DMS53 treated with DMSO at 0.1 percent for 48 hours (cell line): ENCODE data around the gene ZCCHC24.

Source experiments
- DNase-seq: peaks from one replicate; lab custom pipeline; 2025; ENCODE audit not compliant: unreplicated experiment; lab: John Stamatoyannopoulos, UW

The ZCCHC24 gene

GRCh38 chr10:79445161-79445976 is at the start of gene ZCCHC24:
Gene ZCCHC24, minus strand, starts transcription at chr10:79445624. Its CDS starts 184 bp downstream, at chr10:79445440.
- DNase-seq: peak; percentile 86

- no peak for DNase-seq
Observed at GRCh38 chr10:79493806-79494205, 48.4 kb upstream of the ZCCHC24 start.

- DNase-seq: no peak
Observed at GRCh38 chr10:79492839-79493238, 47.4 kb upstream of the ZCCHC24 start.

DNA sequence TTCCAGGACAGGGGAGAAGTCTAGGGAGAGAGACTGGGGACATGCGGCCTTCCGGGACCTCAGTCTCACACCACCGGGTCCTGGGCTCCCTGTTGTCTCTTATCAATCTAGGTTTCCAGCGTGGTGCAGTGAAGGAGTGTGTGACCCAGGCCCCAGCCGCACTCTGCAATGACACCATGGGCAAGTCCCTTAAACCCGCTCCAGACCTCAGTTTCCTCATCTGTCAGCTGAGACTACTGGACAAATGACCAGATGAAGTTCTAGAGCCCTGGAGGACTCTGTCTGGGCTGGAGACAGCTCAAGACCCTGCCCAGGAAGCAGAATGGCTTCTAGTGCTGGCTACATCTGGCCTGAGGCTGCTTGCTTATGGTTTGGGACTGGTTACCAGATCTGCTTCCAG is 46.8 kb upstream of the ZCCHC24 start:
- no peak for DNase-seq

GRCh38 chr10:79491143-79491835 is 45.9 kb upstream of the ZCCHC24 start:
- no peak for DNase-seq

DNA sequence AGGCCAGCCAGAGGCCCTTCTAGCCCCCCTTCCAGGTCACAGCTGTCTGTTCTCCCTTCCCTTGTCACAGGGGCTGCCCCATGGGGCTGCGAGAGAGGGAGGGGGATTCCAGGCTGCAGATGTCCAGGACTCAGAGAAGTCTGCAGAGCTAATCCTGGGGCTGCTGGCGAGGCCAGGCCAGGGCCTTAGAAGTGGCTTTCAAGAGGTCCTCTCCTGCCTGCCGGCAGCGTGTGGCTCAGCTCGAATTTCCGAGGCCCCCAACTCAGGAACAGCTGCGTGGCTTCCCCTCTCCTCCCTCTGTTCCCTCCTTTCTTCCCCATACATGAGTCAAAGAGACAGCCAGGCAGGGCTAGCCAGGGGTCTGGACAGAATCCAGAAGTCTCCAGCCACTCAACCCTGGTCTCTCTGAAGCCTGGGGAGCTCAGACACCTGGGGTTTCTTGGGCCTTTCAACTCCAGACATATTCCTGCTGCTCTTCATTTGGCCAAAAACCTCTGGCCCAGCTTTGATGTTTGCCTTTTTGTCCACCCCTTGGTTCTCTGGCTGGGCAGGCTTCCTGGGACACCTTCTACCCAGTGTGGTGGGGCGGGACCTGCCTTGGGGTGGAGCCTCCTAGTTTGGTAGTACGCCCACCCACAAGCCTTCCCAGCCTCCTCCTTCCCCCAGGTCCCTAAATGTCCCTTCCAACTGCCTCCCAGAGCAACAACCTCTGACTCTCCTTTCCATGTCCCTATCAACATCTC is 45.1 kb upstream of the ZCCHC24 start:
- DNase-seq: no peak

DNA sequence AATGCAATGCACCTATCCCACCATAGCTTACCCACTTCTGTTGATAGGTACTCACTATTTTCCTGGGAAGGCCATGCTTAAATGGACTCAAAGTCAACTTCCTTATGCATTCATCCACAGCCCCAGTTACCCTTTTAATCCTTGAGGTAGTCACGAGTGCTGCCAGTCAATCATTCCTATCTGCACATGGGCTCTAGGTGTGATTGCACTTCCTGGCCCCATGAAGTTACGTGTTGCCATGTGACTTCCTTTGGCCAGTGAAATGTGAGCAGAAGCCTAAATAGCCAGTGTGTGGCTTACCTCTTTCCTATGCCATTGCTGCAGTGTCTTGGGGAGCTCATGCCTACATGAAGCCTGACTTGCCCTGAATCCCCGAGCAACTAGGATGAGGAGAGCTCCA is 43.4 kb upstream of the ZCCHC24 start:
- DNase-seq: no peak

DNA sequence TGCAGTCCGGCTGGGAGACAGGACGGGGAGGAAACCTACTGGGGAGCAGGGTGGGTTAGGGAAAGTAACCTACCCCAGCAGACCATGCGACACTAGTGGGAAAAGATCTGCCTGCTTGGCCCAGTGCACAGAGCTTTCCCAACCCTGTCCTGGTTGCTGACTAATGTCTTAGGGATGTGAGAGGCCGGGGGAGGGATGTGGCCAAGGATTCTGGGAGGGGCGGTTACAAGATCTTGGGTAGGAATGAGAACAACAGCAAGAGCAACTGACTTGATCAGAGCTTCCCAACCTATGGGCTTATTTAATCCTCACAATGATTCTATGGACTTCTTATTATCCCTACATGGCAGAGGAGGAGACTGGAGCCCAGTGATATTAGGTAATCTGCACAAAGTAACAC is 42.9 kb upstream of the ZCCHC24 start:
- no peak for DNase-seq

- DNase-seq: peak; percentile 68
Observed at GRCh38 chr10:79487296-79488194, 42.1 kb upstream of the ZCCHC24 start.

DNA sequence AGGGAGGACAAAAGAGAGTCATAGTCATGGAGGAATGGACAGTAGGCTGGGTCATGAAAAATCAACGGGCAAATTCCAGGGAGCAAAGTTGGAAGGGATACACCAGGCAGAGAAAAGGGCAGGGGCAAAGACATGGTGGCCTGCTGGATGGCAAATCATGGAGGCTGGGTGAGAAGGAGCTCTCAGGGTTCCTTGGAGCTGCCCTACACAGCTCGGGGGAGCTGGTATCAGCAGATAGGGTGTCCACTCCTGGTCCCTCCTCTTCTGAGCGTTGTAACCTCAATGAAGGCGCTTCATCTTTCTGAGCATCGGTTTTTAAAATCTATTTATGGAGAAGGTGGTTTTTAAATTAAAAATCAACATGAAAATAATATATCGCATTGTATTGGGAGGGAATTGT is 39.1 kb upstream of the ZCCHC24 start:
- DNase-seq: no peak

DNA sequence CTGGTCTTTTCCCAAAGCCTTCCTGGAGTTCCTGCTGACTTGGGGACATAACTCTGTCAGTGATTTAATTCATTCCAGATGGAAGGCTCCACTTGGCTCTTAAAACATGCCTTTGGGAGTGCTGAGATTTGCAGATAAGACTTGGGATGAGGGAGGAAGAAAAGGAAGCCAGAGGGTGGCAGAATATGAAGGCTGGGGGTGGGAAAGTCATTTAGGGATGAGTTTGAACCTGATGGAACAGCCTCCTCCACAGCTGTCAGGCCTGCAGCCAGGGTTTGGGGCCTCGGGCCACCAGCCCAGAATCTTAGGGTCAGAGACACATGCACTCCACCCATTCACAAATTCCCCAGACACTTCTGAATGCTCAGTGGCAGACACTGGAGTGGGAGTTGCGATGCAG is 38.5 kb upstream of the ZCCHC24 start:
- no peak for DNase-seq

- DNase-seq: no peak
Observed at GRCh38 chr10:79483299-79483698, 37.9 kb upstream of the ZCCHC24 start.

DNA sequence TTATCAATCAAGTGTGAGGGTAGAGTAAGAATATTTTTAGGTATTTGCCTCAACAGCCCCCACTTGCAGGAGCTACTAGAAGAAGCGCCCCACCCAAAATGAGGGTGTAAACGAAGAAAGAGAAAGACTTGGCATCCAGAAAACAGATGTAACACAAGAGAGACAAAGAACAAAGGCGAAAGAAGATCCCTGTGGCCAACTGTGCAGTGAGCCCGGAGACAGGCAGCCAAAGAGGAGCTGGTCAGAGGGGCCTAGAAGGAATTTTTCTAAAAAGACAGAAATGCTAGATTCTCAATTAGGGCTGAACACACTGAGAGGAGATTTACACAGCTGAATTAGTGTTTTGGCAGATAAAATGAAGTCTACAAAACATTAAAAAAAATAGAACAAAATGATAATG is 37.3 kb upstream of the ZCCHC24 start:
- no peak for DNase-seq

GRCh38 chr10:79482304-79482703 is 36.9 kb upstream of the ZCCHC24 start:
- DNase-seq: no peak

- DNase-seq: no peak
Observed at GRCh38 chr10:79479283-79479909, 34.0 kb upstream of the ZCCHC24 start.

DNA sequence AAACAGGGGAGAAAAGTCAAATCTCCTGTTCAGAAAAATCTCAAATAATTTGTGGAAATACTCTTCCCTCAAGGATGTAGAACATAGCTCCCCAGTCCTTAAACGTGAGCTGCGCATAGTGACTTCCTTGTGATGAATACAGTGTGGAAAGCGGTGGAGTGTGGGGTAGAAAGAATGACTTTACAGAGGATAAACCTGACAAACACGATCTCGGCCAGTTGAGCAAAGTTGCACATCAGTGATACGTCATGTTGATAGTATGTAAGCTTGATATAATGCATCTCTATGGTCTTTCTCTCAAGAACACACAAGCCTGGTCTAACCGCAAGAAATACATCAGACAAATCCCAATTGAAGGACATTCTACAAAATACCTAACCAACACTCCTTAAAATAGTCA is 32.0 kb upstream of the ZCCHC24 start:
- DNase-seq: no peak

DNA sequence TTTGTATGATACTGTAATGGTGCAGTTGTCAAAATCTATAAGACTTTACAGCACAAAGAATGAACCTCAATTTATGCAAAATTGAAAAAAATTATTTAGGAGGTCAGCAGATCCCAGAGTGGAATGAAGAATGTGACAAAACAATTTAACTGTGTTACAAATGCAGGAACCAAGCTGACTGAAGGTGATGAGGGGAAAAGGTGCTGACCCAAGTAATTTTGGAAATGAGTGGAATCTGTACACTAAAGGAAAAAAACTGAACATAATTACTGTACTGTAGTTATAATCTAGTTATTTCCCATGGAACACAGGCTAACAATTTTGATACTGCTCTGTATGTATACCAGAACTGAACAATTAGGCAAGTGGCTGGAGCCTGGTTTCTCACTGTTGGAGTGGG is 31.2 kb upstream of the ZCCHC24 start:
- DNase-seq: no peak

DNA sequence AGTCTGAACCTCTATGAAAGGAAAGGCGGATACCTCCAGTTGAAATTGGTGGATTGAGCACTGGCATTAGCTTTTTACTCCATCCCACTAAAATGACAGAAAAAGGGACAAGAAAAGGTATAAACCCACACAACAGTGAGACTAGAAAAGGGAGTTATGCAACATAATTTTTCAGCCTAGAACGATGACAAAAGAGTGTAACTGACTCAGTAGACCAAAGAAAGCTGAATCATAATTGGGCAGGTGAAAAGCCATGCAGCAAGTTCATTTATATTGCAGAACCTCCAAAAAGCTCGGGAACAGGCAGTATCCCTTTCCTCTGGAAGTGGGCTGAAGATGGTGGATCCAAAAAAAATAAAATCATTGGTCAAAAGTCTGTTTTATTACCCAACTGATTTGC is 30.5 kb upstream of the ZCCHC24 start:
- DNase-seq: no peak

- no peak for DNase-seq
Observed at GRCh38 chr10:79475119-79475653, 29.8 kb upstream of the ZCCHC24 start.

GRCh38 chr10:79473496-79474095 is 28.2 kb upstream of the ZCCHC24 start:
- no peak for DNase-seq
